SK-MEL-5 (cell line): ENCODE results near the gene SMAD9. TPM values are rescaled to one million over a fixed set of nuclear protein-coding genes. Genes with fewer than 3 reads are reported as not detected.

Experiments
- DNase-seq: peaks from one replicate; pipeline ENCODE4 v3.0.0-alpha.2; 2016; ENCODE audit warnings: low read depth, low spot score
- in situ Hi-C: cut with HindIII; loops from 2 replicates; pipeline ENCODE4 v1.10.0; 2016; ENCODE audit warnings: low sequenced_read_pairs, high pct_unique_total_duplicates, low pct_unique_long_range_greater_than_20kb
- total RNA-seq: library from RNA; depleted of rRNA; stranded (reverse); fragments of >200 nt; shearing (Covaris generic); gene quantifications from 2 replicates; pipeline ENCODE4 v1.2.3, GENCODE V29; 2014

The SMAD9 gene
- total RNA-seq, 1 experiment from 2014 or later, result 6.9 TPM

- DNase-seq, result peak; percentile 12
- in situ Hi-C loops, result no loop called here
These were observed 37.1 kb downstream of the SMAD9 start for GRCh38 chr13:36882829-36883390.

- no peak for DNase-seq
- in situ Hi-C loops, result no loop called here
These were observed 39.1 kb downstream of the SMAD9 start for GRCh38 chr13:36880961-36881360.

GRCh38 chr13:36879218-36879938, 40.7 kb downstream of the SMAD9 start:
- in situ Hi-C loops, result no loop called here
- no peak for DNase-seq

GRCh38 chr13:36875961-36876360, 44.1 kb downstream of the SMAD9 start:
- peak; percentile 11 for DNase-seq
- in situ Hi-C loops, result no loop called here

GRCh38 chr13:36875431-36875830, 44.6 kb downstream of the SMAD9 start:
- peak; percentile 79 for DNase-seq
- in situ Hi-C loops, result no loop called here

GRCh38 chr13:36872621-36873020, 47.4 kb downstream of the SMAD9 start:
- in situ Hi-C loops, result loop anchor here (25.0 kb wide), 1 partner anchor 115 kb away; the partner anchor contains the start of gene ALG5
- DNase-seq, result peak; percentile 8

- DNase-seq, result no peak
- in situ Hi-C loops, result loop anchor here (25.0 kb wide), 1 partner anchor 117 kb away; the partner anchor contains the start of gene ALG5
These were observed 49.9 kb downstream of the SMAD9 start for GRCh38 chr13:36870050-36870692.

GRCh38 chr13:36866232-36866631, 53.8 kb downstream of the SMAD9 start:
- DNase-seq, result no peak
- in situ Hi-C loops, result loop anchor here (25.0 kb wide), 1 partner anchor 121 kb away; the partner anchor contains the start of gene ALG5

GRCh38 chr13:36865265-36865664, 54.8 kb downstream of the SMAD9 start:
- in situ Hi-C loops, result loop anchor here (25.0 kb wide), 1 partner anchor 122 kb away; the partner anchor contains the start of gene ALG5
- no peak for DNase-seq

- DNase-seq, result no peak
- in situ Hi-C loops, result loop anchor here (25.0 kb wide), 1 partner anchor 125 kb away; the partner anchor contains the start of gene ALG5
These were observed 57.3 kb downstream of the SMAD9 start for GRCh38 chr13:36862722-36863121.

GRCh38 chr13:36862002-36862685, 57.9 kb downstream of the SMAD9 start:
- in situ Hi-C loops, result loop anchor here (25.0 kb wide), 1 partner anchor 125 kb away; the partner anchor contains the start of gene ALG5
- no peak for DNase-seq

- no peak for DNase-seq
- in situ Hi-C loops, result loop anchor here (25.0 kb wide), 1 partner anchor 128 kb away; the partner anchor contains the start of gene ALG5
These were observed 60.8 kb downstream of the SMAD9 start for GRCh38 chr13:36859259-36859658.

- in situ Hi-C loops, result loop anchor here (25.0 kb wide), 1 partner anchor 129 kb away; the partner anchor contains the start of gene ALG5
These were observed 61.7 kb downstream of the SMAD9 start for GRCh38 chr13:36858290-36858689.

GRCh38 chr13:36857253-36857652, 62.8 kb downstream of the SMAD9 start:
- DNase-seq, result no peak
- in situ Hi-C loops, result loop anchor here (25.0 kb wide), 1 partner anchor 130 kb away; the partner anchor contains the start of gene ALG5

More at GRCh38 chr13:36858290-36858689, 61.7 kb downstream of the SMAD9 start:
- DNase-seq, result peak; percentile 82

- in situ Hi-C loops, result loop anchor here (25.0 kb wide), 1 partner anchor 136 kb away; the partner anchor contains the start of gene ALG5
- peak; percentile 43 for DNase-seq
These were observed 69.1 kb downstream of the SMAD9 start for GRCh38 chr13:36850790-36851438.

- in situ Hi-C loops, result no loop called here
These were observed 71.6 kb downstream of the SMAD9 start for GRCh38 chr13:36848199-36848982.

More at GRCh38 chr13:36848199-36848982, 71.6 kb downstream of the SMAD9 start:
- DNase-seq, result peak; percentile 64
